KG1 (cell line): Measurements from ENCODE around the gene PRM2.

Source experiments
- DNase-seq: peaks from one replicate; lab custom pipeline; 2025; lab: John Stamatoyannopoulos, UW

Gene PRM2

GRCh38 chr16:11225677-11226549, 50.4 kb downstream of the PRM2 start:
- DNase-seq: no peak
